Measurements from ENCODE around the gene CLIC4.
"Not testable (repeated sequence)": the region's sequence is repeated elsewhere in the genome, so short reads cannot be mapped to it uniquely, and the experiment has no call there.

The CLIC4 gene

DNA sequence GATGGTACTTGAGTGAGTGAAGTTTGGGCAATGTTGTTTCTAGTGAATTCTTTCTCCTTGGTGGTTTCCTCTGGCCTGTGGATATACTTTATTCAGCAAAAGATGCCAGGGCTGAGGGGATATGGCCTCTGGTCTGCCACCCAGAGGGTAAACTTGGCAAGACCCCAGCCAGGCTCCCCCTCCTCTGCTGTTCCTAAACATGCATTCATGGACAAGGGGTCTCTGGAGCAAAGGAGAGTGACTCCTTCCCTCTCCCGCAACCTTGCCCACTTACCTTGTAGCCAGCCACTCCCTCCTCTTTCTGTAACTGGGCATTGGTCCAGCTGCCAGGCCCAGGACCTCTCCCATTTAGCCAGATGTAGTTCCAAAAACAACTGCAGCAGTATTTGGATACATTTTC, 141.0 kb downstream of the CLIC4 start:
- no peak for DNase-seq

DNA sequence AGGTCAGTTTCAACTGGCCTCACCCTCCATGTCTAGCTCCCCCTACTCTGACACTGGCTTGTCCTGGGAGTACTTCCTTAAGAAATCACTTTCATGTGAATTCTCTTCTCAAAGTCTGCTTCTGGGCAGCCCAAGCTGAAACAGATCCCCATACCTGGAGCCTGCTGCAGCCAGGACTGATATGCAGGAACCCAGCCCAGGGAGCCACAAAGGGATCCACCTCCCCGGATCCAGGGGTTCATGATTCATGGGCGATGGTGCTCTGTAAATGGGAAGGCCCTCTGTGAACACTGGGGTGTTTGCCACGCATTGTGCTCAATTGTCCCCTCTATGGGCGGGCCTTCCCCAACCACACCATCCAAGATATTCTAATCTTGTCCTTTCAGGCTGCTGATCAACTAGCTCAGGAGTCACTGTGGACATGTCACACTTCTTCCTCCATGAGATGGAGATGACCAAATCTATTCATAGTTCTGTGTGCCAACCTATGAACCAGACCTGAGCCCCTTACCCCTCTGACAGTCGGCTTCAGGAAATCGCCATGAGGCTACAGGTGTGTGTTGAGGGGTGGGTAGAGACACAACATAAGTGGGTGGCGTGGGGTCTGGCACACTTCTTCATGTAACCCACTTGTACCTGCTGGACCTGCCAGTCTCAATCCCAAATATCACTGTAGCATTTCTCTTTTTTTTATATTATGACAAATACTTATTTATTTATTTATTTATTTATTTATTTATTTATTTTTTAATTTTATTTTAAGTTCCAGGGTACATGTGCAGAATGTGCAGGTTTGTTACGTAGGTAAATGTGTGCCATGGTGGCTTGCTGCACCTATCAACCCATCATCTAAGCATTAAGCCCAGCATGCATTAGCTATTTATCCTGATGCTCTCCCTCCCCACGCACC, 143.1 kb downstream of the CLIC4 start:
- DNase-seq, result no peak

DNA sequence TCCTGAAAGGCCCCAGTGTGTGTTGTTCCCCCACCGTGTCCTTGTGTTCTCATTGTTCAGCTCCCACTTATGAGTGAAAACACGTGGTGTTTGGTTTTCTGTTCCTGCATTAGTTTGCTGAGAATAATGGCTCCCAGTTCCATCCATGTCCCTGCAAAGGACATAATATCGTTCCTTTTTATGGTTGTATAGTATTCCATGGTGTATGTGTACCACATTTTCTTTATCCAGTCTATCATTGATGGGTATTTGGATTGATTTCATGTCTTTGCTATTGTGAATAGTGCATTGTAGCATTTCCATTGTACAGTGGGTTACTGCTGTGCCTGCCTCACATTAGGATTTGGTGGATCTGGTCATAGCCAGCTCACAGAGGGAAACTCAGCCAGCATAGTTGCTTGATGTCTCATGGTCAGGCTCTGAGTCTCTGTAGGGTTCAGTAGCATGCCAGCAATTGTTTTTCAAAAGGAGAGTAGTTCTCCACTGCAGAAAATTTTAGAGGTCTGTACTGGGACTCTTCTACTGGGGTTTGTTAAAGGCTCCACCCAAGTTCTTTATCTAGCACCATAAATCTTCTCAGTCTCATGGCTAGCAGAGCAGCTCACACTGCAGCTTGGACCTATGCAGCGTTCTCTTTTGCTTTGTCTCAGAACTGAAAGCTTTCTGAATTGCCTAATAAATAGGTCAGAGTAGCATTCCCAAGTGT, 143.9 kb downstream of the CLIC4 start:
- DNase-seq, result no peak

- no peak for DNase-seq
These were observed 145.6 kb downstream of the CLIC4 start for GRCh38 chr1:24890887-24891286.

DNA sequence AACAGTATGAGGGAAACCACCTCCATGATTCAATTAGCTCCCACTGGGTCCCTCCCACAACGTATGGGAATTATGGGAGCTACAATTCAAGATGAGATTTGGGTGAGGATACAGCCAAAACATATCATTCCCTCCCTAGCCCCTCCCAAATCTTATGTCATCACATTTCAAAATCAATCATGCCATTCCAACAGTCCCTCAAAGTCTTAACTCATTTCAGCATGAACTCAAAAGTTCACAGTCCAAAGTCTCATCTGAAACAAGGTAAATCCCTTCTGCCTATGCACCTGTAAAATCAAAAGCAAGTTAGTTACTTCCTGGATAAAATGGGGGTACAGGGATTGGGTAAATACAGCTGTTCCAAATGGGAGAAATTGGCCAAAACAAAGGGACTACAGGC, 146.1 kb downstream of the CLIC4 start:
- DNase-seq, result not testable (repeated sequence)

DNA sequence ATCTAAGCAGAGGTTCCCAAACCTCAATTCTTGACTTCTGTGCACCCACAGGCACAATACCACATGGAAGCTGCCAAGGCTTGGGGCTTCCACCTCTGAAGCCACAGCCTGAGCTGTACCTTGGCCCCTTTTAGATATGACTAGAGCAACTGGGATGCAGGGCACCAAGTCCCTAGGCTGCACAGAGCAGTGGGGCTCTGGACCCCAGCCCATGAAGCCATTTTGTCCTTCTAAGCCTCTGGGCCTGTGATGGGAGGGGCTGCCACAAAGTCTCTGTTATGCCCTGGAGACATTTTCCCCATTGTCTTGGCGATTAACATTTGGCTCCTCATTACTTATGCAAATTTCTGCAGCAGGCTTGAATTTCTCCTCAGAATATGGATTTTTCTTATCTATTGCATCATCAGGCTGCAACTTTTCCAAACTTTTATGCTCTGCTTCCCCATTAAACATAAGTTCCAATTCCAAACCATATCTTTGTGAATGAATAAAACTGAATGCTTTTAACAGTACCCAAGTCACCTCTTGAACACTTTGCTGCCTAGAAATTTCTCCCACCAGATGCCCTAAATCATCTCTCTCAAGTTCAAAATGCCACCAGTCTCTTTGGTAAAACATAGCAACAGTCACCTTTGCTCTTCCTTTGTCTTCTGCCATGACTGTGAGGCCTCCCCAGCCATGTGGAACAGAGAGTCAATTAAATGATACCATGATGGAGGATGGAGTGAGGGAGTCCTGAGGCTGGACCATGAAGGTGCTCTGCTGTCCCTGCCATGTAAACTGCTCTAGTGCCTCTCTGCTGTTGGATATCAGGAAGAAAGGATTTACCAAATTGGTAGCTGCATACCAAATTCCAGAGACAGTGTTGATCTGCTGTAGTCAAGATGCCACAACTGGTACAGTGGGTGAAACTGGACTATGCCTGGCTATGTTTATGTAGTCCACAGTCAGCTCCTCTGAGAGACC, 147.2 kb downstream of the CLIC4 start:
- DNase-seq, result no peak

- no peak for DNase-seq
These were observed 148.2 kb downstream of the CLIC4 start for GRCh38 chr1:24893431-24893830.
